Activated T-helper 1 cell treated with anti-CD3 and anti-CD28 coated beads, Interleukin-2, amount 50 U/mL, for 16 hours (primary cell): ENCODE data around the gene CLDN24.
"Not testable (repeated sequence)": the region's sequence is repeated elsewhere in the genome, so short reads cannot be mapped to it uniquely, and the experiment has no call there.

Source experiments
- DNase-seq, 2 donors: peaks; one replicate each; pipeline ENCODE4 v3.0.0-alpha.2; 2020; ENCODE audit warnings: low read depth in 1 of 2, low spot score in 1 of 2

The CLDN24 gene

DNA sequence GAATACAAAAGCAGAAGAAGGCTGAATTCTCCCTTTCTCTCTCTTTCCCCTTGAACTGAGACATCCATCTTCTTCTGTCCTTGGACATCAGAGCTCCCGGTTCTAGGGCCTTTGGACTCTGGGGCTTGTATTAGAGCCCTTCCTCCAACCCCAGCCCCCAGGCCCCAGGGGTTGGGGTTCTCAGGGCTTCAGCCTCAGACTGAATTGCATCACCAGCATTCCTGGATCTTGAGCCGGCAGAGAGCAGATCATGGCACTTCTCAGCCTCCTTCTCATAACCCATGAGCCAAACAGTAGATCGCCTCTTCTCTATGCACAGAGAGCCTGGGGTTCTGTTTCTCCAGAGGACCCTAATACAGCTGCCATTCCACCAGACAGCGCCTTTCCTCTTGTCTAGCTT lies 25.3 kb upstream of the CLDN24 start:
- no peak for DNase-seq

DNA sequence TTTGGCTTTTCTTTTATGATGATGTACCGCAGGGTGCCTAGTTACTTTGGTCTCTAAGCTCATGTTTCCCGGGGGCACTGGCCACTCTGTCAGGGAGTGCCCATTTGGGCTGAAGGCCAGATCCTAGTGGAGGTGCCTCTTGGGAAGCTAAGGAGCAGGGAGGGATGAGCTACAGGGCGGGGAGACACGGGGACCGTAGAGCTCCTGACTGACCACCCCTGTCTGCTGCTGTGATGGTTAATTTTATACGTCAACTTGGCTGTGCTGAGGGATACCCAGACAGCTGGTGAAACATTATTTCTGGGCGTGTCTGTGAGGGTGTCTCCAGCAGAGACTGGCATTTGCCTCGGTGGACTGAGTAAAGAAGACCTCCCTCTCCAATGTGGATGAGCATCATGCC lies 24.9 kb upstream of the CLDN24 start:
- DNase-seq = no peak

GRCh38 chr4:183345261-183345660 lies 23.0 kb upstream of the CLDN24 start:
- DNase-seq = no peak

GRCh38 chr4:183344523-183345255 lies 22.5 kb upstream of the CLDN24 start:
- no peak for DNase-seq

GRCh38 chr4:183343730-183344129 lies 21.5 kb upstream of the CLDN24 start:
- DNase-seq = no peak

GRCh38 chr4:183342541-183343533 lies 20.6 kb upstream of the CLDN24 start:
- DNase-seq = no peak

- no peak for DNase-seq
Observed at GRCh38 chr4:183337833-183338232, 15.6 kb upstream of the CLDN24 start.

DNA sequence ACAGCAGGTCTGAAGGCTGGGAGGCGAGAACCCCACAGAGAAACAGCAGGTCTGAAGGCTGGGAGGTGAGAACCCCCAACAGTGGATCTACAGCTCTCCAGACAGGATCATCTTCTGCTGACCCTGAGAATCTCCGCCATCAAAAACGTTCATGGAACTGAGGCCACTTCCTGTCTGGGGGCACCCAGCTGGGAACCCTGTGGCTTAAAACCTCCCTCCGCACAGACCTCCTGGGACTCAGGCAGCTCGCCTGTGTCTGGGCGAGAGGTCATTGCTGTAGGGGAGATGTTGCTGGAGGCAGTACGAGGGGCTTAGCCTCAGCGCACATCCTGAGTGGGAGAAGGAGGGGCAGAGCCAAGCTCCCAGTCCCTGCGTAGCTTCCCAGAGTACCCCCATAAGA lies 15.1 kb upstream of the CLDN24 start:
- no peak for DNase-seq

GRCh38 chr4:183335369-183335940 lies 13.2 kb upstream of the CLDN24 start:
- DNase-seq = no peak

- DNase-seq = no peak
Observed at GRCh38 chr4:183333983-183334382, 11.8 kb upstream of the CLDN24 start.

GRCh38 chr4:183333202-183333601 lies 11.0 kb upstream of the CLDN24 start:
- DNase-seq = no peak

GRCh38 chr4:183332447-183332846 lies 10.2 kb upstream of the CLDN24 start:
- DNase-seq = no peak

DNA sequence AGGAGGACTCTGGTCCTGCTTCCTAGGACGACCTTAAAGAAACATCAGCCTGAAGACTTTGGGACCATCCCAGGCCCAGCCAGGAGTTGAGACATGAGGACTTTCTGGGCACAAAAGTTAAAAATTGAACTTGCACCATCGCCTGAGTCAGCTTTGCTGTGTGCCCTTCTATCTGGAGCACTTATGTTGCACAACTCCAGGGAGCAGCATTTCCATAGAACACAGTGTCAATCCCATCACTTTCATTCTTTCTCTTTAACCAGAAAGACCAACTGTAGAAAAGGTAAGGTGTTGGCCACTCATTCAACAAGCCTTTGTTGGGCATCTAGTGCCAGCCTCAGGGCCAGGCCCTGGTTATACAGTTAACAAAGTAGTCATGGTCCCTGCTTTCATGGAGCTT lies 8.6 kb upstream of the CLDN24 start:
- DNase-seq = no peak

- DNase-seq = no peak
Observed at GRCh38 chr4:183329954-183330742, 7.9 kb upstream of the CLDN24 start.

- DNase-seq = no peak
Observed at GRCh38 chr4:183329244-183329643, 7.0 kb upstream of the CLDN24 start.

DNA sequence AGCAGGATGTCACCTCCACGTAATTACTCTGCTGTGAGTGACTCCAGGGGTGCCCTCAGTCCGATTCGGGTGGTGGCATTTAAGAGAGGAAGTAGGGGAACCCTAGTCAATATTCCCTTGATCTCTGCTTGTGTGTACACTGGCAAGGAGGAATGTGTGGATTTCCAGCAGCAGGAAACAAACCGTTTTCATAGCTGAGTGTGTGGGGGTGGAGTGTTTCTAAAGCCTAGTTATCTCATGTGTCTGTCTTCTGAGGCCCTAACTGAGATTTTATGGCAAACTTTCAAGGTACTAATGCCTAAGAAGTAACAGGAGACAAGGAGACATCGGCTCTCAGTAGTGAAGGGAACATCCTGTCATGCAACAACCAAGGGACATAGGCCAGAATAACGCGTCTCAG lies 6.6 kb upstream of the CLDN24 start:
- no peak for DNase-seq

- no peak for DNase-seq
Observed at GRCh38 chr4:183327827-183328226, 5.6 kb upstream of the CLDN24 start.

DNA sequence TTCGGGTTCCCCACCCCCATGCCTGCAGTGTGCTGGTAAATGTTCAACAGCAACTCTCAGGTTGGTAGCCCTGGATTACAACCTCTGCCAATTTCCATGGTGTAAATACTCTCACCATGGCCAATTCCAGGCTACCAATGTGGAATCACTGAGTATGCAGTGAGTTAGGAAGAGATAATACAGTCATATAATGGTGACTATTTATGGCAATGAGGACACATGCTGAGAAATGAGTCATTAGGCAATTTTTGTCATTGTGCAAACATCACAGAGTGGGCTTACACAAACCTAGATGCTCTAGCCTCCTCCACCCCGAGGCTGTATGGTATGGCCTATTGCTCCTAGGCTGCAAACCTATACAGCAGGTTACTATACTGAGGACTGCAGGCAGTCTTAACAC lies 4.6 kb upstream of the CLDN24 start:
- no peak for DNase-seq

DNA sequence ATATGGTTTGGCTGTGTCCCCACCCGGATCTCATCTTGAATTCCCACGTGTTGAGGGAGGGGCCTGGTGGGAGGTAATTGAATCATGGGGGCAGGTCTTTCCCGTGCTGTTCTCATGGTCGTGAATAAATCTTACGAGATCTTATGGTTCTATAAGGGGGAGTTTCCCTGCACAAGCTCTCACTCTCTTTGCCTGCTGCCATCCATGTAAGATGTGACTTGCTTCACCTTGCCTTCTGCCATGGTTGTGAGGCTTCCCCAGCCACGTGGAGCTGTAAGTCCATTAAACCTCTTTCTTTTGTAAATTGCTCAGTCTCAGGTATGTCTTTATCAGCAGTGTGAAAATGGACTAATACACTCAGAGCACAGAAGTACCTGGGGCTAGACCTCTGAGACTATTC lies 4.2 kb upstream of the CLDN24 start:
- DNase-seq = not testable (repeated sequence)

GRCh38 chr4:183324619-183325018 lies 2.4 kb upstream of the CLDN24 start:
- DNase-seq = no peak

DNA sequence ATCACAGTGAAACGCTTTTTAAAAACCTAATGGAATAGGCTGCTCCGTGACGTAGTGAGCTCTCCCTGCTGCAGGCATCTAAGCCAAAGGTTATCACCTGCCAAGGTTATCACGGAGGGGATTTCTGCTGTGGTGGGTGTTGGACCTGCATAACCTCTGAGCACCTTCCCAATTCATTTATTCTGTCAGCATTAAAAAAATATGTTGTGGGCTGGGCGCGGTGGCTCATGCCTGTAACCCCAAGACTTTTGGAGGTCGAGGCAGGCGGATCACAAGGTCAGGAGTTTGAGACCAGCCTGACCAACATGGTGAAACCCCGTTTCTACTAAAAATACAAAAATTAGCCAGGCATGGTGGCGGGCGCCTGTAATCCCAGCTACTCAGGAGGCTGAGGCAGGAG lies 1.8 kb upstream of the CLDN24 start:
- DNase-seq = not testable (repeated sequence)
